ENCODE data around the gene MDC1. TPM values are rescaled to one million over a fixed set of nuclear protein-coding genes. Genes with fewer than 3 reads are reported as not detected.
A peak's percentile ranks its signal among the peaks of the same experiment; 100 is the strongest.

The MDC1 gene
- polyA plus RNA-seq, 3 donors: 45.4 to 55.6 (median 53.0) TPM

DNA sequence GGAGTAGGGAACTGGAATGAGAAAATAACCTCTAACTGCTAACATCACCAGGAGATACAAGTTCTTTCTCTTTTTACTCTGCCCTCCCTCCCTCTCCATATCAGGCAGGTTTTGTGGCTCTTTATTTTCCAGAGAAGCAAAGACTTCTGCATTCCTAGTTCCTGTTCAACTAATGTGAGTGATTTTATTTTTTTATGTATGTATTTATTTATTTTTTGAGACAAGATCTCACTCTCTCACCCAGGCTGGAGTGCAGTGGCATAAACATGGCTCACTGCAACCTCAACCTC is 33.2 kb upstream of the MDC1 start:
- DNase-seq: no peak

GRCh38 chr6:30749554-30750378 is 32.7 kb upstream of the MDC1 start:
- no peak for DNase-seq

GRCh38 chr6:30748851-30749540 is 31.9 kb upstream of the MDC1 start:
- DNase-seq: no peak

GRCh38 chr6:30747902-30748769 is 31.1 kb upstream of the MDC1 start:
- DNase-seq: no peak

- no peak for DNase-seq
Observed at GRCh38 chr6:30747300-30747687, 30.2 kb upstream of the MDC1 start.

DNA sequence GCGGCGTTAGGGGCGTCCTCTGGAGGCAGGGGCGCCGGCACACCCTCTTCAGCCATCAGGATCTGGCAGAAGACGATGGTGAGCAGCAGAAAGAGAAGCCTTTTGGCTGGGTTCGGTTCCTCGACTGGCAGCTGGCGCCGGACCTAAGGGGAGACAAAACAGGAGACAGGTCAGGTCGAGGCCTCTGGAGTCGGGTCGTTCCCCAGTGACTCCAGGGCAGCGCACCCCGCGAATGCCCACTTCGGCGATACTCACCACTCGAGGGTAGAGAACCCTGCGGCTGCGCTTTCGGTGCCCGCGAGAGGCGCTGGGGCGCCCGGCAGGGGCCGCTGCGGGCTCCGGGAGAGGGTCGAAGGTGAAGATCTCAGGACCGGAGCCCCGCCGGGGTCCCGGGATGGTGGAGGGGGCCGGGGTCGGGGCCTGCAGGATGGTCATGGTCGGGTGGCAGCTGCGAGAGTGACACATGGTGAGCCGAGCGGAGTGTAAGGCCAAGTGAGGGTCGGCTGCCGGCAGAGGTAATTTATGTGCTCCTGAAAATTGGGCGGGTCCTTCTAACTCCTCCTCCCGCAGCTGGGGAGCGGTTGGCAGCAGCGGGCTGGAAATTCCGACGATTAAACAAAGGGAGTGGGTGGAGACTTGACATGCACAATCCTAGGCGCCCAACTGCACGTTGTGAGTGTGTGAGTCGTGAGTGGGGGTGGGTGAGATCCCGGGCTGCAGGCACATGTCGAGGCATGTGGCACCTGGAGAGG is 27.1 kb upstream of the MDC1 start, which contains the start of gene IER3:
Gene IER3, minus strand, starts transcription at position 494 of the 752 bp plus-strand sequence. Its CDS starts 29 bp downstream, at position 465.
- DNase-seq: peak; percentile 88

DNA sequence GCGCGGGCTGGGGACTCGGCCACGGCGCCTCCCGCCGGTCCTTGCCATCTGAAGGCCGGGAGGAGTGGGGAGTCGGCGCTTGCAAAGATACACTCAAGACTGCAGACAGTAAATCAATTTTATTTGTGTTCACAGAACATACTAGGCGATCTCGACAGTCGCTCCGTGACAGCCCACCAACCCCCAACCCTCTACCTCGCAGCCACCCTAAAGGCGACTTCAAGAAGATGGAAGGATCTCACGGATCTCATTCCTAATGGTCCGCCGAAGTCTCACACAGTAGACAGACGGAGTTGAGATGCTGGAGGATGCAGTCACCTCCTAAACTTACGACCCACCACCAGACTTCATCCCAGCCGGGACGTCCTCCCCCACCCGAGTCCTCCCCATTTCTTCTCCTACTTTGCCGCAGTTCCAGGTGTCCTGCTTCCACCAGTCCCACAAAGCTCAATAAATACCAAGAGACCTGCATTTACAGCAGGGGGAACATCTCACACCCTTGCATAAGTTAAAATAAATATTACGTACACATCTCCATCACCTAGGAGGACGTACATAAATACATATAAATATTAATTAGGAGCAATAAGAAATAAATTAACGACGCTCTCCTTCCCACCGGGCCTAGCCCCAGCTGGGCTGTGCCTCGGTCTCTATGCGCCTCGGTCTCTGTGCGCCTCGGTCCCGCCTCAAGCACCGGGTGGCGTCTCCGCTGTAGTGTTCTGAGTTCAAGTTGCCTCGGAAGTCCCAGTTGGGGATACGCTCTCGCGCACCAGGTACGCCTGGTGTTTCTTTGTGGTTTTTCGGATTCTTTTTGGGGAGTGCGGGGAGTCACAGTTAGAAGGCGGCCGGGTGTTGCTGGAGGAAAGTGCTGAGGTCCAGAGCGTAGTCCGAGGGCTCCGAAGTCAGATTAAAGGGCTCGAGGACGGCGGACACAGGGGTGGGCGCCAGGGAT is 26.3 kb upstream of the MDC1 start:
- no peak for DNase-seq

DNA sequence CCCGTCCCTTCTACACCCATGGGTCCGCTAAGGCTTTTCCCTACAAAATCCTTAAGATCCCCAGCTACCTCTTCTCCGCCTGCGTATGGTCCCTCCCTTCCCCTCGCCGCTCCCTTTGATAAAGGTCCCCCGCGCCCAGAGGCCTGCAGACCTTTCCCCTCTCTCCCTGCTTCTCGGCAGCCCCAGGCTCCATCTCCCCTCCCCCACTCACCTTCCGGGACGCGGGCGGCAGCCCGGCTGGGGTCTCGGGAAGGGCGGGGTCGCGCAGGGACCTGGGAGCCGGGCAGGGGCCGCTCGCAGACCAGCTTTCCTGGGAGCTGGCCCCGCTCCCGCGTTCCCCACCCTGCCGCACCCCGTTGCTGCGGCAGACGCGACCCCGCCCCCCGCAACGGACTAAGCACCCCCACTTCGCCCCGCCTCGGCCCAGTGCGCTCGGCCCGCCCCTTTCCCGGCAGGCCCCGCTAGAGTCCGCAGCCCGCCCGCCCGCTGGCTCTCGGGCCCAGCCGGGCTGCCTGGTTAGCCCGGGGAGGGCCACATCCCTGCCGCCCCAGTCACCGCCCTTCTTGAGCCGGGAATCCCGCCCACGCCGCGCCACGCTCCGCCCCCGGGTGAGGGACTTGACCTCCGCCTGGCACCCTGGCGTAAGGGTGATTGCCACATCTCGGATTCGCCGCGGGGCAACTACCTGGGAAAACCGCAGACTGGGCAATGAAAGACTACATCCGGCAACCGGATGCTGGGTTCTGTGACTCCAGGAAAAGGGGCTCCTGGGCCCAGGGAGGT is 25.4 kb upstream of the MDC1 start, which contains the start of gene FLOT1:
Gene FLOT1, minus strand, starts transcription at position 372 of the 783 bp plus-strand sequence. CDS start 498 bp downstream, outside the sequence.
- DNase-seq: peak; percentile 89

DNA sequence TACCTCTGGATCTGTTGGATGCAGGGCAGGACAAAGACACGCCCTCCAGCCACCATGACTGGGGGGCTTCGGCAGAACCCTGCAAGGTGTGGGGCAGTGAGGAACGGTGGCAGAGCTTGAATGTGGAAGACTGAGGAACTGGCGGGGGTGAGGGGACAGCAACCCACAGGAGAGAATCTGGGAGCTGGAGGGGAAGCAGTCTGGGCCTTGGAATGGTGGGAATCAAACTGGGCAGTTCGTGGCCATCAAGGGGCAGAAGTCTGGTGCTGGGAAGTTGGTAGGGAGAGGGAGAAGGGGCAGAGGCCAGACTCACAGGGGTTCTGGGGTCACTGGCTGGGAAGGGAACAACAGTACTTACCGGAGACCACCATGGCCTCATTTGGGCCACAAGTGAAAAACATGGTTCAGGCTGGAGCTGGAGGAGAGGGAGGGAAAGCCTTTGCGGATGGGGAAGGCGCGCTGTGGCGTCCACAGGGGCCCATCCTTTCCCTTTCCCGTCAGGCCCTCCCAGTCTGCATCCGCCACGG is 24.8 kb upstream of the MDC1 start:
- no peak for DNase-seq

- no peak for DNase-seq
Observed at GRCh38 chr6:30741063-30741779, 24.1 kb upstream of the MDC1 start.

- no peak for DNase-seq
Observed at GRCh38 chr6:30740540-30740870, 23.4 kb upstream of the MDC1 start.

DNA sequence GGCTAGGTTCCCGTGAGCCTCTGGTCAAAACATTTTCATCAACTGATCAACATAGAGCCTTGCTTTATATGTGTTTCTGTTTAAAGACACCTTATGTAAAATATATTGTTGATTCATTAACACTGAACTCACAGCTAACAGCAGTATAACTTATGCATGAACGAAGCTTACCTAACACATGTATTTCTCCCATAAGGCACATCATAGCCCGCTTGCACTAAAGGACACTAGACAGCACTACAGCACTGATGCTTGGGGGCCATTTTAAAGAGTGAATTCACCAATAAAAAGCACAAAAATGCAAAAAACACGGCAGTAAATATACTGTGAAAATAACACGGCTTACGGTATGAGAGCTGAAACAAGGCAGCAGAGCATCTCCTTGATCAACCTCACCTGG is 21.5 kb upstream of the MDC1 start:
- no peak for DNase-seq

GRCh38 chr6:30735668-30736314 is 18.7 kb upstream of the MDC1 start:
- no peak for DNase-seq

GRCh38 chr6:30732237-30732943 is 15.3 kb upstream of the MDC1 start:
- DNase-seq: no peak

- DNase-seq: peak; percentile 66
Observed at GRCh38 chr6:30730601-30731435, 13.7 kb upstream of the MDC1 start.

- no peak for DNase-seq
Observed at GRCh38 chr6:30727920-30728553, 11.0 kb upstream of the MDC1 start.

All from renal pelvis (tissue), 4 donors.